HuH-7 (cell line): Measurements from ENCODE around the gene ADAMTS3.

ENCODE experiments used
- DNase-seq: peaks from one replicate; pipeline ENCODE4 v3.0.0; 2011; ENCODE audit warnings: low spot score

ADAMTS3 gene

DNA sequence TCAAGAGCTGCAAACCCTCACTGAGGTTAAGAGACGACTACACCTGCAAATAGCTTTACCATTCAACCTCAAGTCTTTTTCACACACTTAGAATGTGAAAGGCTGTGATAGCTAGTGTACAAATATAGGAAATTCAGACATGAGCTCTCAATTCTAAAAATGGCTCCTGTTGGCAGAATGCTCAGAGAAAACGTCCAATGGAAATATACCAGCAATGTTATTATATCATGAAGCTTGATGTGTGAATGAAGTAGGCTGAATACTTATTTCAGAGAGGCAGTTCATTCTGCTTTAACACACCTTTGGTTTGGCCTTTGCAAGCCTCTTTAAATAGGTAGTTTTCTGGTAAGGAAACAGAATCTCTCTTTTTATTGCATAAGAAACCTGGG is 227.6 kb downstream of the ADAMTS3 start:
- DNase-seq = no peak

GRCh38 chr4:72340803-72341431 is 228.1 kb downstream of the ADAMTS3 start:
- no peak for DNase-seq

GRCh38 chr4:72338060-72338459 is 231.0 kb downstream of the ADAMTS3 start:
- no peak for DNase-seq

- no peak for DNase-seq
These were observed 238.6 kb downstream of the ADAMTS3 start for GRCh38 chr4:72330381-72330780.

DNA sequence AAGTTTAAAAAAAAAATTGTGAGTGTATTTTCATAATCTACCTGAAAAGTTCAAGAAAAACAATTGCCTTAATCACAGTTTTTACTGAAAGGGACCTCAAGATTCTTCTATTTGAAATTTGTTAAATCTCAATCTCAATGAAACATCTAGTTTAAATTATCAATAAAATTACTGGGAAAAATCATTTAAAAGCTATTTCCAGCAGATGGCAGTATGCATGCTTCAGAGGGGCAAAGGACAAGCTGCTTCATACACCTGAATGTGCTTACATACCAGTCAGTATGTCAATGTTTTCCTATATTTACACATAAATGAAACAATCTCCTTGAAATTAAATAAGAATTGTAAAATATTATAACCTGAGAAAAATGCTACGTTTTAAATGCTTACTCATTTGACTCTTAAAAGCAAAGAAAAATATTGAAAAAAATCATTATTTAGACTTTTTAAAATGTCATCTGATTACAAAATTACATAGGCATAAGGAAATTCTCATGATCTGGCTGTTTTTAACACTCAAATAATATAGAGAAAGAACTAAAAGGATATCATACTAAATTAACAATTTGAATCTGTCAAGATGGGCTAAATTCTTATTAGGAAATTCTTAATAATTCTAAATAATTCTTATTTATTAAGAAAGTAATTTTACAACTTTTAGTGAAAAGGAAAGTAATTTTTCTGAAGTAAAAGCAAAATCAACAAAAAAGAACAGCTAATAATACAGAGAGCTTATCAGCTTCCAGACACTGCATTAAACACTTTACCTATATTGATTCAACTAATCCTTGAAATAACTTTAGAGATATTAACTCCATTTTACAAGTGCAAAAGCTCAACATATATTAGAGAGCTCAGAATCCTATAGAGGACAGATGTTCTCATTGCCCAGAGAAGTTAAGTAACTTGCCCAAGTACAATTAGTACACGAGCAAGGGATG is 242.1 kb downstream of the ADAMTS3 start:
- no peak for DNase-seq

DNA sequence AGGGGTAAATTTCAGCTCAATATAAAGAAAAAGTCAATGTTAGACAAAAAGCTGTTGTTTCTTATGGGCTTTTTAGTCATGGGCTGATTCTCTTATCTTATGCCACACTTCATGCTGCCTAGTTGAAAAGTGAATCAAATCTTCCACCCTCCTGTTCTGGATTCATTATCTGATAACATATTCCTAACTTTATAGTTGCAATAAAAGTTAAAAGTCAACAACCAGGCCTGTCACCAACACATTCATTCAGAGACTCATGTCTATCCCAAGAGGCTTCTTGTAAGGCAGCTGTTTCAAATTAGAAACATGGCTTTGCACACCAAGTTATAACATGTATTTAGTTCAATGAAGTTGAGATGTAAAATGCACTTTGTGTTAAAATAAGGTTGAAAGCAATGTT is 243.8 kb downstream of the ADAMTS3 start:
- DNase-seq = no peak

DNA sequence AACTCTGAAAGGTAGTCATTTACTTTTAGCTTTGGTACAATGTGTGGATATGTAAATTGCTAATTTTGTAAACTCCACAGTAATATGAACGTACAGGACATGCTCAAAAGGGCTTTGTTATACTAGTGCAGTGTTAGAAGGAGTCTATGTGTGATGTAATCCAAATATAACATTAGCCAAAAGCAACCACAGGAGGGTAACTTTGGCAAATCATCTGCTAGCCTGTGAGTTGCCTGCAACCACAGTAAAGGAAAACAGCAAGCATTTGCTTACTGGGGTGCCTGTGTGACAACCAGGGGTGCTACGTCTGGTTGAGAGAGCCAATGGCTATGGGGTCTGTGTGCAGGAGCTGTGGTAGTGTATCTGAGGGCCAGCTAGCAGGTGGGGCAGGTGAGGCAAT is 245.8 kb downstream of the ADAMTS3 start:
- DNase-seq = no peak

- DNase-seq = no peak
These were observed 248.6 kb downstream of the ADAMTS3 start for GRCh38 chr4:72320223-72320948.

DNA sequence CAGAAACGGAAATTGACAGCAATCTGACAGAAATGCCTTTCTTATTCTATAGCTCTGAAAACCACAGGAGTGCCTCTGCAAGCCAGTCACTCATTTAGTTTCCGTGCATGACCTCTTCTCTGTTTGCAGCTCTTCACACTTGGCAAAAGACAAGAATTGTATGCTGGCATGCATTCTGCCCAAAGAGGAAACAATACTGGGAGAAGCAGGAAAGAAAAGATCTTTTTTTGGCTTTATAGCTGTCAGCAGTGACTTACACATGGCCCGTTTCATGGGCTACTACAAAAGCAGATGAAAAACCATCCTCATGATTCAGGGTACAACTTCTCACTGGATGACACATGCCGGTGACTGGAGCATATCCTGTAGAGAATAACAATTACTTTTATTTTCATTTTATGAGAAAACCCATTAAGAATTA is 249.4 kb downstream of the ADAMTS3 start:
- no peak for DNase-seq

DNA sequence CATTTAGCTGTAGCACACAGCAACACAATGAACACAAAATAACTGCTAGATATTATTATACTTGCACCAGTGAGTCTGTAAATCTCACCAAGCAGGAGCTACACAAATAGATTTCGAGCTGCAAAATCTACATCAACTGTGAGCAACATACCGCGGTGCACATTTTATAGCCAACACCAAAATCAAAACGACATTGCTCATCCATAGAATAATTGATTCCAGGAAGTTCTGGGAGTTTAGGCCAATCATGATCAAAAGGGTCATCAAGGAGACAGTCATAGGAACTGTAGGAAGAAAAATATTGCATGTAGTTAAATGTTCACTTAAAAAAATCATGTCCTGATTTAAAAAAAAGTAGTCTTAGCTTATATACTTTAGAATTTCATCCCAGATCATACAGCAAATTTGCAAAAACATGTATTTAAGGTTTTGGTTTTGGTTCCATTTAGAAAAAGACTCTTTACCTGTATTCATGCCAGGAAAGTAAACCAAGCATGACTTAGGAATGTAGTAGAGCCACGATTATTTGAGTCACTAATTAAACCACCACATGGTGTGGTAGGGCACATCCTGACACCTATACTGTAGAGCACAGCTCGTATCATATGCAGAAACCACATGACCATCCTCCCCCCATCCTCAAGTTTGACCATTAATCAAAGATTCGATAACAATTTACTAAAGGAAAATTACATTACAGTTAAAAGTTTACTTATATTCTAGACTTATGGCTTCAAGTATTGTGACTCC is 250.4 kb downstream of the ADAMTS3 start:
- DNase-seq = no peak

DNA sequence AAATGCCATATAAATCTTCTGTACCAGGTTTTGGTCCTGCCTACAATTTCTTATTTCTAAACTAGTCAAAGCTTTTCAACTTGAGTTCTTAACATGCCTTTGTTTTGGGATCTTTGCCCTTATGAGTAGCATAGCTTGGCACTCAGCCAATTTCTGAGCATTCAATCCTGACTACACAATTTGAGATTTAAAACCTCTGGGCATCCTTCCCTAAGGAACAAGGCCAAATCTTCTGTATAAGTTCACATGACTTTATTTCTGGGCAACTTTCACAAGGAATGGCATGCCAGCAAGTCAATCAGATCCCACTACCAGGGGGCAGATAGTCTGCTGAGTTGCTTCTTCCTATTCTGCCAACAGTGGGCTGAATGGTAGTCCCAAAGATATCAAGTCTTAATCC is 254.2 kb downstream of the ADAMTS3 start:
- DNase-seq = no peak

GRCh38 chr4:72313121-72313520 is 255.9 kb downstream of the ADAMTS3 start:
- DNase-seq = no peak

DNA sequence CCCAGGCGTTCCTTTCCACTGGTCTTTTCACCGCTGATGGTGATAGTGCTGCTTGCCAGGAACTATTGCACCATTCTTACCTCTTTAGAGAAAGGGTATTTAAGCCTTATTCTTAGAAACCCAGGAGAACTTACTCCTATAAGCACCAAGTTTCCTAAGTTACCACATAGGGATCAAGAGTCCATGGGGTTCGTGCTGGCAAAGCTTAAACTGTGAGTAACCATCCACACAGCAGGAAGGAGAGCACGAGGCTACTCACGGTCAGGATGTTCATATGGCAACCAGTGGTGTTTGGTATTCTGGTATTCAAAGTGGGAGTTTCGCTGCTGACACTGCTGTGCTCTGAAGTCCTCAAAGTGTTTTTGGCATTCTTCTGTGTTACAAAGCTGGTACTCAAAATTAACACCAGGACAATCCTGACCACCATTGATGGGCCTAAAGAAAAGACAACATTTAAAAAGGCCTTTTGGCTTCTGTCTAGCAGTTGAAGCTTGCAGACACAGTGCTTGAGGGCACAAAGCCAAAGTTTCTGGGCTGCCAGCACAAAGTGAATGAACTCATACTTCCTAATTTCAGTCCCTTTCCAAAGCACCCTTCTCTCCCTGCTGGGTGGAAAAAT is 256.9 kb downstream of the ADAMTS3 start:
- DNase-seq = no peak

DNA sequence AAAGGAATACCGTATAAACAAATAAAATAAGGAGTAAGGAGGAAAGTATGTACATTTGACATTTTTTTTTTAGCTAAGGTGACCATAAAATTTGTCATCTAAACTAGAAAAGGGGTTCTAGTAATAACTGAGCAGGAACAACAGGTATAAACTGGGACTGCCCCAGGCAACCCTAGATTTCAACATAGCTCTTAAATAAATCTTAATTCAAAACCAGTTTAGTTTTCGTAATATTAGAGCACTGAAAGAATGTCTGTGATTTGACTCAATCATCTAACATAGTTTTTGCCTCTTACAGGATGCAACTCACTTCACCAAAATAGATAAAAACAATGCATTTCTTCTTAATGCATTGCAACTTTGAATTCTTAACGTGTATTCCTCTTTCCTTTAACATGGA is 257.7 kb downstream of the ADAMTS3 start:
- no peak for DNase-seq

DNA sequence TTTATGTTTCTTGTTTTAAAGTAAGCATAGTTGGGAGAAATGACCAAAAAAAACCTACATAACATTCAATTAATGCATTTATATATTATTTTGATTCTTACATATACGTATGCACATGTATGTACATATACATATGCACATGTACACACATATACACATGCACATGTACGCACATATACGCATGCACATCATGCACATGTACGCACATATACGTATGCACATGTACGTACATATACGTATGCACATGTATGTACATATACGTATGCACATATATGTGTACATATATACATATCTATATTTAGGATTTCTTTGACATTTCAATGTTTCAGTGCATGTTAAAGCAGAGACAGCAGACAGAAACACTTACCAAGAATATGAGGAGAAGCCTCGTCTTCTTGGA is 263.4 kb downstream of the ADAMTS3 start:
- DNase-seq = no peak

DNA sequence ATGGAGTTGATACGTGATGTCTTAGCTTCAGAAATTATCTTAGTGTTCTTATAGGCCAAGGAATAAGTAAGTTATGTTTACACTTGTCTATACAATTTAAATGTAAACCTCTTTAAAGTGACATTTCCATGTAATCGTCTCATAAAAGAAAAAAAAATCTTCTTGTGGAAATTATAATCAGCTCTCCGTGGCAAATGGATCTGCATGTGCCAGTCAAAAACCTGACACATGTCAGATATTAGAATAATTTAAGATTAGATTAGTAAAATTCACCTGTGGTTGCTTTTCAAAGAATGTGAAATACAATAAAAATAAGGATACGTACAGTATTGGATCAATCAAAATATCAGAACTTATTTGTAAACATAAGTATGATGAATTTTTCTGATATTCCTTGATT is 263.9 kb downstream of the ADAMTS3 start:
- no peak for DNase-seq

- peak; percentile 15 for DNase-seq
These were observed 265.9 kb downstream of the ADAMTS3 start for GRCh38 chr4:72302981-72303704.

DNA sequence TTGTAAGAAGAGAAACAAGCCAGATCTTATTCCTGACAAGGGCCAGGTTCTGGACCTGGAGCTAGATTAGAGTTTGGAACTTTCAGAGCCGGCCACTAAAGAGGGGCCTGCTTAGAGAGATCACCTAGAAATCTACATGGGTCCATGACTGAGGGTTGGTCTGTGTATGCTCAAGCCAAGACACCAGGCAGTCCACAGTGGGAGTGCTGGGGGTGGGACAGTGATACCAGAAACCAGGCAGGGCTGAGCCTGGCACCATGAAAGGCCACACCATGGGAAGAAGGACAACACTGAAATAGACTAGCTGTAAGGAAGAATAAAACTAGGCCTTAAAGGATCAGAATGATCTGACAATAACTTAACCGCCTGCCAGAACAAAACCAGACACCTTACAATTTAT is 267.3 kb downstream of the ADAMTS3 start:
- DNase-seq = no peak

- DNase-seq = no peak
These were observed 268.9 kb downstream of the ADAMTS3 start for GRCh38 chr4:72300126-72300525.

- DNase-seq = peak; percentile 17
These were observed 273.0 kb downstream of the ADAMTS3 start for GRCh38 chr4:72295966-72296557.

DNA sequence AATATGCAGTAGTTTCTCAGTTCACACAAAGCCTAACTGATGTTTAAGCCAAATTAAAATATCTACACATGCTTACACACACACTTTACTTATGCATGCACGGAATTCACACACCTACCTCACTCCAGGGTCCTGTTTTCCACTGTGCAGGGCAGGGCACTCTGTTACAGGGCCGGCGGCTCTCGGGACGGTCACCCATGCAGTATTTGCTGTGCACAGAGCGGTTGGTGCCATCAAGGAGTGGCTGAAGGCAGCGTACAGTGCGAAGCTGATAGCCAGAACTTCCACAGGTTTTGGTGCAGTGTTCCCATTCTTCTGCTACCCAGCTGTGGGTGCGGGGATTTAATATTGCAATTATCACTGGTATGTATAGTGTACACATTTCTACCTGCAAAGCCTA is 278.3 kb downstream of the ADAMTS3 start:
- DNase-seq = no peak
